ENCODE measurements around the gene MAN1B1. TPM values are rescaled to one million over a fixed set of nuclear protein-coding genes. Genes with fewer than 3 reads are reported as not detected.
A peak's percentile ranks its signal among the peaks of the same experiment; 100 is the strongest.

MAN1B1 gene
- total and polyA plus RNA-seq, 7 donors: 12.0 to 52.0 (median 28.2) TPM

DNA sequence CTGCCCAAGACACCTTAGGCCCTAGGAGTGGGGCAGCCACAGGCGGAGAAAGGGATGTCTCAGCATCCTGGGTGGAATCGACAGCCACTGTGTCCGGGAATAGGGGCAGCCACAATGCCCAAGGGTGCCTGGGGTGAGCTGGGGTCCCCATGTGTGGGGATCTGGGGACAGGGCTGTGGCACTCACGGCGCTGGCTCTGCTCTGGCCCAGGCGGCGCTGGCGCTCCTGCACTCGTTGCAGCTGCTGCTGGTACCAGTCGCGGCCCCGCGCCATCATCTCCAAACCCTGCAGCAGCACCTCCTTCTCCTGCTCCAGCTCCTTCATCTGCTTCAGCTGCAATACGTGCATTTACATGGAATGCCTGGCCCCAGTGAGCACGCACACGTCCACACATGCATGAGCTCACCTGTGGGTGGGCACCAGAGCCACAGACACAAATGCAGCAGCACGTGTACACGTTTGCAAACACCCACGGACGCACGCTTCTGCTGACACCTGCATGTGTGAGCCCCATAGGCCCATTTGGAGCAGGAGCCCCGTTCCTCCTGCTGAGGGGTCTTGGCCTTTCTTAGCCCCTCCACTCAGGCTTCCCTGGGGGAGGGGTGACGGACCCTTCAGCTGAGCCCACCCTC lies 21.3 kb upstream of the MAN1B1 start:
- intact Hi-C loops (cut with DNase I): loop anchor here (5.0 kb wide), 1 partner anchor 38 kb away; the partner anchor contains the start of gene ABCA2
- DNase-seq: no peak
- Histone ChIP-seq H3K4me1 (peaks cover 0 to 22% (median 14%) of the 10 kb centered on the region in 4 donors), H3K4me3 (no peak overlapping the region), H3K36me3 (no peaks in the 10 kb centered on the region), H3K9me3 (no peaks in the 10 kb centered on the region), H3K27ac (no peak overlapping the region), H3K27me3 (peaks cover 18 to 36% (median 32%) of the 10 kb centered on the region in 3 donors)
- 93 to 94% methylated on average over 23 of the region's 23 CpGs for WGBS, 2 donors
- TF ChIP-seq POLR2AphosphoS5 (IDR thresholded peaks at IDR 0.05) (no peak), POLR2A (IDR thresholded peaks at IDR 0.05) (no peak), EP300 (IDR thresholded peaks at IDR 0.05) (no peak)
- TF ChIP-seq, protein P1, sequence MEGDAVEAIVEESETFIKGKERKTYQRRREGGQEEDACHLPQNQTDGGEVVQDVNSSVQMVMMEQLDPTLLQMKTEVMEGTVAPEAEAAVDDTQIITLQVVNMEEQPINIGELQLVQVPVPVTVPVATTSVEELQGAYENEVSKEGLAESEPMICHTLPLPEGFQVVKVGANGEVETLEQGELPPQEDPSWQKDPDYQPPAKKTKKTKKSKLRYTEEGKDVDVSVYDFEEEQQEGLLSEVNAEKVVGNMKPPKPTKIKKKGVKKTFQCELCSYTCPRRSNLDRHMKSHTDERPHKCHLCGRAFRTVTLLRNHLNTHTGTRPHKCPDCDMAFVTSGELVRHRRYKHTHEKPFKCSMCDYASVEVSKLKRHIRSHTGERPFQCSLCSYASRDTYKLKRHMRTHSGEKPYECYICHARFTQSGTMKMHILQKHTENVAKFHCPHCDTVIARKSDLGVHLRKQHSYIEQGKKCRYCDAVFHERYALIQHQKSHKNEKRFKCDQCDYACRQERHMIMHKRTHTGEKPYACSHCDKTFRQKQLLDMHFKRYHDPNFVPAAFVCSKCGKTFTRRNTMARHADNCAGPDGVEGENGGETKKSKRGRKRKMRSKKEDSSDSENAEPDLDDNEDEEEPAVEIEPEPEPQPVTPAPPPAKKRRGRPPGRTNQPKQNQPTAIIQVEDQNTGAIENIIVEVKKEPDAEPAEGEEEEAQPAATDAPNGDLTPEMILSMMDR (IDR thresholded peaks at IDR 0.05): no peak

DNA sequence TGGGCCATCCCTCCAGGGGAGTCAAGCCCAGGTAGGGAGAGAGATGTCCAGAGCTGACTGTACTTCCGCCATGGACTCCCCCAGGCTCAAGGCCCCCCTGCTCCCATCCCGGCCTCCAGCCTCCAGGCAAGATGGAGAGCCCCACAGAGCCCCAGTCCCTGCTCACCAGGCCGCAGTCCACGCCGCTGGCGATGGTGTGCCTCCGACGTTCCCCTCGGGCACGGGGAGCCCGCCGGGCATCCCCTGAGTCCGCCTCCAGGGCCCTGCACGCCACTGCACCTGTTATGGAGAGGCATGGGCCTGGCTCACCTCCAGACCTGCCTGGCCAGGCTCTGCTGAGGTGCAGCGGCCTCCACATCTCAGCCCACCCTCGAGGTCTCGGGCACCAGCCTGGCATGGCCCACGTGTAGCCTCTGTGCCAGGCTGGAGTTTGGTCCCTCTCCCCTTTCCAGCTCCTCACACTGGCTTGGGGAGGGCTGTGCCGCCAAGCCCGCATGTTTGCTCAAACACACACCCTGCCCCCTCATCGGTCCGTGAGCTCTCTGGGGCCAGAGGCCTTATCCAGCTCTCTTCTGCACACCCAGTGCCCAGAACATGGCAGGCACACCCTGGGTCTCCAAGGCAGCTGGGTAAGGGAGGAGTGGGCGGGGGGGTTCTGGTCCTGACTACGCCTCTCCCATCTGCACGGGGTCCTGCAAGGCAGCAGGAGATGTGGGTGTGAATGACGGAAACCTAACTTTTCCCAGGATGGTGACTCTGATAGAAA lies 20.5 kb upstream of the MAN1B1 start:
- DNase-seq: no peak
- 86 to 94% methylated on average over 26 of the region's 26 CpGs for WGBS, 2 donors
- H3K4me1 ChIP-seq: peaks cover 0 to 26% (median 18%) of the 10 kb centered on the region in 4 donors
- H3K36me3 ChIP-seq: no peaks in the 10 kb centered on the region
- no peak overlapping the region for H3K4me3 ChIP-seq
- TF ChIP-seq EP300 (IDR thresholded peaks at IDR 0.05) (no peak), POLR2AphosphoS5 (IDR thresholded peaks at IDR 0.05) (no peak)
- TF ChIP-seq, protein P1 (IDR thresholded peaks at IDR 0.05): no peak
- H3K27me3 ChIP-seq: peaks cover 18 to 36% (median 32%) of the 10 kb centered on the region in 3 donors
- no peak overlapping the region for H3K27ac ChIP-seq
- intact Hi-C loops (cut with DNase I): loop anchor here (5.0 kb wide), 1 partner anchor 39 kb away; the partner anchor contains the start of gene ABCA2
- H3K9me3 ChIP-seq: no peaks in the 10 kb centered on the region

DNA sequence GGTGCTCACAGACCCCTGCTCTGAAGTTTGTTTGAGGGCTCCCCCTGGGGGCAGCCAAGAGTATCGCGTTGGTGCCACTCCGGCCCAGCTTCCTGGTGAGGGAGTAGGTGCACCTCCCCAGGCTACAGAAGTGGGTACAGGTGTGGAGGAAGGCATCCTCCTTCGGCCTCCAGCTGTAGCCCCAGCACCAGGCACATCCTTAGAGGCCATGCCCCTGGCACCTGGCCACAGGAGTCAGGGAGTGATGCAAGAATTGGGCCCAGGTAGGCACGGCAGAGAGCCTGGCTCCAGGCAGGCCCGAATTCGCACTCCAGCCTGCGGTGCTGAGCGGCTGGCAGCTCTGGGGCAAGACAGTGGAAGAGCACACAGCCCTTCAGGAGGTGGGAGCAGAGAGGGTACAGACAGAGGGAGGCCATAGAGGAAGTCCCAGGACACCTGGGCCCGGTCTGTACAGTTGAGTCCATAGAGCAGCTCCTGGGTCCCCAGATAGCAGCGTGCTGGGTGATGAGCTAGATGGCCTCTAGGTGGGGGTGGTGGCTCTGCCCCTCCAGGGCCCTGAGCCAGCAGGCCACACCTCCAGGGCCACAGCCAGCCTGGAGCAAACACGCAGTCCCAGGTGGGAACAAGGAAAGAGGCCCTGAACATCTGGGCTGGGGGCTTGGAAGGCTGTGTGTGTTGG lies 18.8 kb upstream of the MAN1B1 start:
- Histone ChIP-seq H3K4me3 (no peak overlapping the region), H3K27me3 (peaks cover 18 to 36% (median 32%) of the 10 kb centered on the region in 3 donors), H3K27ac (no peak overlapping the region), H3K9me3 (no peaks in the 10 kb centered on the region), H3K36me3 (no peaks in the 10 kb centered on the region), H3K4me1 (peaks cover 0 to 26% (median 20%) of the 10 kb centered on the region in 4 donors)
- 40 to 55% methylated on average over 12 of the region's 12 CpGs for whole genome bisulfite sequencing, 2 donors
- DNase-seq: peak; percentile 88
- intact Hi-C loops (cut with DNase I): loop anchor here (1.0 to 5.0 kb wide), 2 partner anchors 22 to 41 kb away; partner anchors contain the start of genes ABCA2 and NPDC1
- TF ChIP-seq EP300 (IDR thresholded peaks at IDR 0.05) (no peak), POLR2A (IDR thresholded peaks at IDR 0.05) (no peak), POLR2AphosphoS5 (IDR thresholded peaks at IDR 0.05) (no peak)
- TF ChIP-seq, protein P1 (IDR thresholded peaks at IDR 0.05): peak; percentile 50 to 86 (median 77)

DNA sequence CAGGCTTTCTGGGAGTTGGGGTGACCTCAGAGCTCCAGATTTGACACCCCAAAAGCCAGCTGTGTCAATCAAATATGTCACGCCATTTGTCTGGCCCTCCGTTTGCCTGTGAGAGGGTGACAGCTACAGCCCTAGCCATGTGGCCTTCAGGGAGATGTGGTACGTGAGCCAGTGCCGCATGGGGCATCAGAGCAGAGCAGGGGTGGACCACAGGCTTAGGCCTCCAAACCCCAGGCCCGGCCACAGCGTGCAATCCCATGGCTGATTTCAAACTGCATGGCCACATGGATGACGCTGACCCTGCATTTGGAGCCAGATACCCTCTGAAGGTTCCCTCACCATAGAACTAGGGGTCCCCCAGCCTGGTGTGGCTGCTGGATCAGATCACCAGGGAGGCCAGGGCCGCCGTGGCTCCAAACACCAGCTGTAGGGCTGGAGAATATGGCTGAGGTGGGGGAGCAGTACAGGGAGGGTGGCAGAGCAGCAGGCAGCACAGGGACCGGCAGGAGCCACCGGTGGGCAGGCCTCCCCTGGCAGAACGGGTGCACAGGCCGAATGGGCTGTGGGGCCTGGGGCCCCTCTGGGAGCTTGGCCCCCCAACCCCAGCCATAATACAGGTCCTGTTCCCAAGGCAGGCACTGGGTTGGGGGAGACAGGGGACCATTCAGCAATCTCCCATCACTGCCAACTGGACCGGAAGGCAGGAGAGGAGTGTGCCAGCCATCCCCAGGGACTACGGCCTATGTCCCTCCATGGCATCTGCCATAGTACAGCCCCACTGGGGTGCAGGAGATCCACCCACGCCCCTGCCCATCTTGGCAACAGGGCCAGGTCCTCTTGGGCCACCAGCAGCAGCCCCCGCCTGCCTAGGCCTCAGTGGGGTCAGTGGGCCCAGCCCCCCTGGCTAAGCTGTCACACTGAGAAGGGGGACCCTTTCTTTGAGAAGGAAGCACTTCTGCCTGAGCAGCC lies 18.0 kb upstream of the MAN1B1 start:
- WGBS, 2 donors: 86 to 93% methylated on average over 17 of the region's 17 CpGs
- Histone ChIP-seq H3K4me1 (peaks cover 0 to 24% (median 18%) of the 10 kb centered on the region in 4 donors), H3K9me3 (no peaks in the 10 kb centered on the region), H3K27ac (no peak overlapping the region), H3K27me3 (peaks cover 18 to 36% (median 30%) of the 10 kb centered on the region in 3 donors), H3K36me3 (no peaks in the 10 kb centered on the region), H3K4me3 (no peak overlapping the region)
- DNase-seq: no peak
- intact Hi-C loops (cut with DNase I): loop anchor here (5.0 kb wide), 1 partner anchor 42 kb away; the partner anchor contains the start of gene ABCA2
- TF ChIP-seq POLR2A (IDR thresholded peaks at IDR 0.05) (no peak), POLR2AphosphoS5 (IDR thresholded peaks at IDR 0.05) (no peak), EP300 (IDR thresholded peaks at IDR 0.05) (no peak)
- TF ChIP-seq, protein P1 (IDR thresholded peaks at IDR 0.05): no peak

Data from sigmoid colon (tissue), 7 donors.